NOMO-1 treated with dmso at 0.1 percent for 144 hours (cell line): ENCODE data around the gene REXO2.

Experiments used
- DNase-seq: peaks from one replicate; lab custom pipeline; 2025; ENCODE audit not compliant: unreplicated experiment; lab: John Stamatoyannopoulos, UW

The REXO2 gene

DNA sequence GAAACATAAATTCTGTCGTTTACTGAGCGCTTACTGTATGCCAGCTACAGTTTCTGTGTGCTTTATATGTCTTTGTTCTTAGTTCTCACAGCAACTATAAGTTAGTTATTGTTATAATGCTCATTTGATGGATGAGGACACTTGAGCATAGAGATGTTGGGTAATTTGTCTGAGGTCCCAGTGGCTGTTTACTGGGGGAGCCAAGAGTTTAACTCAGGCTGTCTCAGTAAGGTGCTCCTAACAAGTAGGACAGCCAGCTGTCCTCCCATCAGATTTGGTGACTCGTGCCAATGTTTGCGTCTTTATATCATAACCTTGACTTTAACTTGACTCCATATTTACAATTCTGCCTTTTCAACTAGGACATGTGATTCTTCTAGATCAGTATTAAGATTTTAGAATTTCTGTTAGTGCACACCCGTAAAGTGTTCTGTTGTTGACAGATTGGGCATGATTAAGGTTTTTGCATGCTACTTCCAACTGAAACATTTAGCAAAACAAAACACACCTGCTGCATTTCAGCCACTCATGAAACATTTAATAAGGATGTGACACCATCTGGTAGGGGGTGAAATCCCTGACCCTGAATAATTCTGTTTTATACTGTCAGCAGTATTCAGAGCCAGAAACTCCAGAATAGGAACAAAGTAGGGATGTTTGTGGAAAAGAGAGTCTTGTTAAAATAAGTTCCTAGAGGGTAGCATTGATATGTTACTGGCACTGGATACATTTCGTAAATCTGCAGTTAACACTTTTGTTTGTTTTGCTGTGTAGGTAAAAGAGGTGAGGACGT lies 1.9 kb downstream of the REXO2 start:
- DNase-seq = no peak

DNA sequence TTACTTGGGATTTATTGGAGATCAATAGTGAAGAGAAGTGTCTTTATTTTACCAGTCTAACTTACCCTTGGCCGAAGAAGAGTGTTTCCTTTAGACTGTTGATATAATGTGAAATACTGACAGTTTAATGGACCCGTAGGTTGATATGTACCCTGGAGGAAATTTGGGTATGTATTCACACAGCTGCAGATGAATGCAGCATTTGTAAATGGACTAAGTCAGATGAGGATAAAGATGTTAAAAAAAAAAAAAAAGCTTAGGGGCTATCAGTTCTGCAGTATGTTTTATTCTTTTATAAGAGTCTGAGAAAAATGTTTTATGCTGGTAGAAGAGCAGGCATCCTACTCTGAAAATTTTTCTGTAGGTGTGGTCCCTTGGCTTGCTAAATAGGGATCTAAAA lies 2.7 kb downstream of the REXO2 start:
- no peak for DNase-seq

DNA sequence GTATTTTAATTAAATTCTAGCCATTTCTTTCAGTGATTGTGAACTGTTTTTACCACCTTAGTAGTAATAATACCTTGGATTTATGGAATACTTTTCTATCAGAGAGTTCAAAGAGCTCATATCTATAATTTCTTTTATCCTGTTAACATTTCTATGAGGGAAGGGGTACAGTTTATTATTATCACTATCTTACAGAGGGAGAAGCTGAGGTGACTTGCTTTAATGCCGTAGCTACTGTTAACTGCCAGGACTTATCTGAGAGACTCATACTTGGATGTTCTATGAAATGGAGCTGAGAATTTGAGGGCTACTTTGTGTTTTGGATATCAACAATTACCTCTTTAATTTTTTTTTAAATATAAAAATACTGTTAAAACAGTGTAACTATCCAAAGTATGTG lies 3.3 kb downstream of the REXO2 start:
- DNase-seq = no peak

- DNase-seq = no peak
Measured at GRCh38 chr11:114447444-114447843, 8.2 kb downstream of the REXO2 start.

DNA sequence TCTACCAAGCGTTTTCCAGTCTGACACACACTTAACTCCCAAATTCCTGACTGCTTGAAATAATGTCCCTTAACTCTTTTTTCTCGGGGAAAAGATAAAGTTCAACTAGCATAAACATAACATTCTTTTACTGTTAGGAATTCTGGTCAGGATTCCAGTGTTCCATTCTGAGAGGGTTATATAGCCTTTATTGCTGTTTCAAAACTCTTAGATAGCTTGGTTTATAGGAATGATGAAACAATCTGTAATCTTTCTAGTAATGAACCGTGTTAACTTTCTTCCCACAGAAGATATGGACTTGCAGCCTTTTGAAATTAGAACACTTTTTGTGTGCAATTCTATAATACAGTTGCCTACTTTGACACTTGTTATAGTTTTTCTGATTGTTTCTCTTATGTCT lies 8.6 kb downstream of the REXO2 start:
- no peak for DNase-seq

DNA sequence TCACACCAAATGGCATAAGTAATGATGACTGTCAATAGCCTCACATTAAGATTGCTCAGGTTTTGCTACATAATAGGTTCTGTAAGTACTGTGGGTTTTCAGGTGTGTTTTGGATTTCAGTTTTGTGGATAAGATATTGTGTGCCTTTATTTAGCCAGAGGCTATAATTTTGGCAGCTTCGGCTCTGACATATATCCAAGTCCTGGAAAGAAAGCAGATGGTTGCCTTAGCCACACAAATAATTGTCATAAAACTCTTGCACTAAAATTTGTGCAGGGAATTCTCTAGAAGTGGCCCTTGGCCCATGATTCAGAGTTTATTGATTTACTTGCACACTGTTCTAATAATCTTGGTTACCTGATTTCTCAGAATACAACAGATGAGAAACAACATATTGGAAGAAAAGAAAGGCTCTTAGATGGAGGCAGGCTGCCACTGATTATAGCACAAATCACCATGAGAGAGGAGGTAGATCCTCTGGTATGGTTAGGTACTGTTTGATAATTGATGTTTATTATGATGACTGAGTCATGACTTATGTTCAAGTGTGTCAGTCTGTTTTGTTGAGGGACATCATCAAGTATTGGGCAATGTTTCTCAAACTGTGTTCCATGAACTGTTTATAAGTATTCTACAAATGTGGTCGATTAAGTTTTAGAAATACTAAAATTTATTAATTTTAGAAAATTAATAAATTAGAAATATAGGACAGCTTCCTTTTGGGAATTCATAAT lies 9.6 kb downstream of the REXO2 start:
- no peak for DNase-seq

- DNase-seq = no peak
Measured at GRCh38 chr11:114449845-114450244, 10.6 kb downstream of the REXO2 start.

DNA sequence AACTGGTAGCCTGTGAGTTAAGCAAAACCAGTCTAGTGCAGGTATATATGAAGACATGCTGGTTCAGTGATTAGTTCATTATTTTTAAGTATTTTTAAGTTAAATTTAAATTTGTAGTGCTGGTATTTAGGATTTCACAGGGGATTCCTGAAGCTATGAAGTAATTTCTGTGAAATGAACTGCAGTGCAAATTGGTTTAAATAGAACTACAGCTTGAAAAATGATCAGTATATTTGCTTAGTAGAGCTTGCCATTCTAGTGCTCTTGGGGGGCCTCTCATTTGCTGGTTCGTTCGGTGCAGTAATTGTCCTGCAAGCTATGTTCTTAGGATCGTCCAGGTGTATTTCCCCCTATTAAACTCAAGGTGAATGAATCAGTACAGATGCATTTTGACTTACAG lies 13.1 kb downstream of the REXO2 start:
- DNase-seq = no peak

DNA sequence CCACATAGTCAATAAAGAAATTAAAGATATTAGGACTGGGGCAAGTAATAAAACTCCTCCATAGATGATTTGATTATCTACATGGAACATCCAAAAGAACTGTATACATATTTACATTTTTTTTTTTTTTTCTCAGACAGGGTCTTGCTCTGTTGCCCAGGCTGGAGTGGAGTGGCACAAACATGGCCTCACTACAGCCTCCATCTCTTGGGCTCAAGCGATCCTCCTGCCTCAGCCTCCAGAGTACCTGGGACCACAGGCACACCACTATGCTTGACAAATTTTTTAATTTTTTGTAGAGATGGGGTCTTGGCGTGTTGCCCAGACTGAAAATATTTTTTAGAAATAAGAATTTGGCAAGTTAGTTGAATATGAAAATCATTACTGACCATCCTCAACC lies 24.7 kb downstream of the REXO2 start:
- DNase-seq = no peak

DNA sequence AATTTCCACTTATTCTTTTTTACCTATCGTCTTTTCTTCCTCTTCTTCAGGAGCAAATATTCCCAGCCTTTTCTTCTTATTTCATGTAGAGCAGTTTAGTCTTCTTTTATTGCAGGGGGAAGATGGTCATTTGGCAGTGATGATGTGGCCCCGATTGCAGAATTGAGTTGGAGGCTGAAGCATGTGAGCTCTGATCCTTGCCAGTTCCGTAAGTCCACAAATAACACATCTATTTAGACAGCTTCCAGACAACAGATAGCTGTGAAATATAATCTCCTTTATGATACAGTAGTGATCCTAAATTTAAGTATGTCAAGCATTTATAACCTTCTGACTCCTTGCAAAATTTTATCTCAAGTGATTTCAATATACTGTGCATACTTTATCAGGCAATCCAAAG lies 27.5 kb downstream of the REXO2 start:
- DNase-seq = no peak

GRCh38 chr11:114472661-114473060 lies 33.4 kb downstream of the REXO2 start:
- no peak for DNase-seq

DNA sequence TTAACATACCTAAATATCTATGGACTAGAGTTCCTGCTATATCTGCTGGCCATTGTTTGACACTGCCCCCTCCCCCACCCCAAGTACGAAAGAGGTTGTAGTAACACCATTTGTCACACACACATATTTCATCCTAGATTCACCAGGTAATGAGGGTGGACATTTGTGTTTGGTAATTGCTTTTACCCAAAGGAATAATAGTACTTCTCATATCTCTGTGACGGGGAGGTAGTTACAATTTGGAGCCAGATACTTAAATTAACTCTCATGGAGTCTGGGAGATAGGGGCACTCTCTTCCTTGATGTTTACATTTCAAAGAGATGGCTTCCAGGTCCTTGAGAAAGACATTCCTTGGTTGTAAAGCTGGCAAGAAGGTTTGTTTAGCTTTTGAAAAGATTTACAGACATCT lies 38.7 kb downstream of the REXO2 start:
- no peak for DNase-seq

GRCh38 chr11:114478768-114479167 lies 39.5 kb downstream of the REXO2 start:
- no peak for DNase-seq

DNA sequence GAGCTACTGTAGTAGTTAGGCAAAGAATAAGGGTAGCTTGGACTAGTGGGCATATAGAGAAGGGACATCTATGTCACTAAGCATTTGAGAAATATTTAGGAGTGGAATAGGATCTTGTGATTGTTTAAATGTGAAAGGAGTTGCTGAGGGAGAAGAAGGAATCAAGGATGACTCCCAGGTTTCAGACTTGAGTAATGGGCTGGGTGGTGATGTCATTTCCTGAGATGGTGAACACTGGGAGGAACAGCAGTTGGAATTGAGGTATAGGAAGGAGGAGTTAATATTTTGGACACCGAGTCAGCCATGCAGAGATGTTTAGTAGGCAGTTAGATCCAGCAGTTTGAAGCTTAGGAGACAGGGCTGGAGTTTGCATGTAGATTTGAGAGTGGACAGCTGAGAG lies 40.1 kb downstream of the REXO2 start:
- DNase-seq = no peak

DNA sequence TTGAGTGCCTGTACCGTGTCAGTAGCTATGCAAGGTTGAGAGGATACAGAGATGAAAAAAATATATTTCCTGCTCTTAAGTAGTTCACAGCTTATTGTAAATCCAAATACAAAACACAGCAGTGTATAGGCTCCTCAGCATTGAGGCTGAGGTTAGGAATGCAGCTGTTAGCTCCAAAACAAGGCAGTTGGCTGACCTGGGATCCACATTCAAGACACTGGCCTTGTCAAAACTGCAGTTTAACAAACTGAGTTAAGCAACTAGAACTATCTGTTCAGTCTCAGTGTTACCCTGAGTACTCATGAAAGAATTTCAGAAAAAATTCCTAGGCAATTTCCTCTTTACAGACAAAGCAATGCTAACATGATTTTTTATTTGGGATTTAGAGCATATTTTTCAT lies 42.8 kb downstream of the REXO2 start:
- no peak for DNase-seq

- DNase-seq = no peak
Measured at GRCh38 chr11:114483929-114484328, 44.7 kb downstream of the REXO2 start.

DNA sequence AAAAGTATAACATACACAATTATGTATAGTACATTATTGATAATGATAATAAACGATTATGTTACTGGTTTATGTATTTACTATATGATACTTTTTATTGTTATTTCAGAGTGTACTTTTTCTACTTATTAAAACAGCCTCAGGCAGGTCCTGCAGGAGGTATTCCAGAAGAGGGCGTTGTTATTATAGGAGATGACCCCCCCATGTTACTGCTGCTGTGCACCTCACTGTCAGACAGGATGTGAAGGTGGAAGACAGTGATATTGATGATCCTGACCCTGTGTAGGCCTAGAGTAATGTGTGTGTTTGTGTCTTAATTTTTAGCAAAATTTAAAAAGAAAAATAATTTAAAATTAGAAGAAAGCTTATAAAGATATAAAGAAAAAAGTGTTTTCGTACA lies 57.6 kb downstream of the REXO2 start:
- no peak for DNase-seq

GRCh38 chr11:114499756-114500155 lies 60.5 kb downstream of the REXO2 start:
- DNase-seq = no peak
